Spleen (tissue), 11 donors: Measurements from ENCODE around the gene UST. TPM values are rescaled to one million over a fixed set of nuclear protein-coding genes. Genes with fewer than 3 reads are reported as not detected.

ENCODE experiments used
- DNase-seq: peaks from one replicate; pipeline ENCODE4 v3.0.0-alpha.2; 2020
- H3K27ac ChIP-seq, 8 donors: fragments of 200-600 bp; sonication (generic) in 7 of 8; 1 replicate in 4 of 8; 2 replicates in 4 of 8; pipeline versions ENCODE4 v1.5.0 to v1.8.0; 2016 to 2021; ENCODE audit warnings: inconsistent platforms in 4 of 8, mild to moderate bottlenecking in 4 of 8, moderate library complexity in 1 of 8
- H3K27me3 ChIP-seq, 7 donors: fragments of 200-600 bp; sonication (generic) in 6 of 7; replicated peaks in 1 of 7; 1 replicate in 4 of 7; 2 replicates in 3 of 7; pipeline versions ENCODE4 v1.5.0 to v1.8.0; 2016 to 2021; ENCODE audit warnings: inconsistent platforms in 3 of 7, mild to moderate bottlenecking in 1 of 7
- H3K36me3 ChIP-seq, 6 donors: fragments of 200-600 bp; sonication (generic) in 5 of 6; 1 replicate in 4 of 6; 2 replicates in 2 of 6; pipeline versions ENCODE4 v1.5.0 to v1.8.0; 2016 to 2021; ENCODE audit warnings: inconsistent platforms in 2 of 6
- H3K4me1 ChIP-seq, 6 donors: fragments of 200-600 bp; sonication (generic) in 5 of 6; 1 replicate in 3 of 6; 2 replicates in 3 of 6; pipeline versions ENCODE4 v1.5.0 to v1.8.0; 2016 to 2021; ENCODE audit warnings: inconsistent platforms in 3 of 6
- H3K4me3 ChIP-seq, 8 donors: fragments of 200-600 bp; sonication (generic) in 7 of 8; 1 replicate in 4 of 8; 2 replicates in 4 of 8; pipeline versions ENCODE4 v1.5.0 to v1.8.0; 2016 to 2021; ENCODE audit warnings: inconsistent platforms in 4 of 8, mild to moderate bottlenecking in 4 of 8, moderate library complexity in 2 of 8
- H3K9me3 ChIP-seq, 8 donors: fragments of 200-600 bp; sonication (generic) in 7 of 8; 1 replicate in 4 of 8; 2 replicates in 4 of 8; pipeline versions ENCODE4 v1.5.0 to v1.8.0; 2016 to 2021; ENCODE audit warnings: inconsistent platforms in 4 of 8
- POLR2A ChIP-seq, 3 donors: fragments of 450-650 bp; IDR thresholded peaks; one replicate each; pipeline ENCODE4 v1.5.1; 2017; ENCODE audit warnings: antibody characterized with exemption in 3 of 3, mild to moderate bottlenecking in 1 of 3
- POLR2AphosphoS5 ChIP-seq, 3 donors: sonication (generic); formaldehyde crosslinking; IDR thresholded peaks; one replicate each; pipeline ENCODE4 v1.5.1; 2017; ENCODE audit warnings: antibody characterized with exemption in 3 of 3
- WGBS, 5 donors: extraction: QIAGEN DNeasy Blood & Tissue Kit in 3 of 5; methylation state at CpG; one replicate each; pipeline versions ENCODE4 v1.1.5 to v1.1.7; 2013 to 2018; 5-methylcytosine and 5-hydroxymethylcytosine counted together
- intact Hi-C: fragments of 100-400 bp; cut with DNase I; formaldehyde crosslinking; loops from one replicate; pipeline ENCODE4 v1.15.0; 2023; ENCODE audit warnings: low total_unique reads
- polyA plus RNA-seq, 3 donors: library from polyadenylated mRNA; stranded (reverse); fragments of 200-250 nt; gene quantifications; one replicate each; pipeline ENCODE4 v1.2.1, GENCODE V29; 2013
- total RNA-seq, 7 donors: library from RNA; depleted of rRNA in 3 of 7; stranded (reverse); fragments of >200 nt in 3 of 7; fragmentation: NEBNext Ultra II Directional in 4 of 7; extraction: Animal tissue kit (Norgen Biotek cat#: 25700) in 4 of 7; gene quantifications; one replicate each; pipeline versions ENCODE4 v1.1.0 to v1.2.1, GENCODE V29; 2016 to 2021
- TF ChIP-seq, protein P1 (sequence below), 11 experiments: fragments of 200-600 bp in 7 of 11; fragments of 450-650 bp in 4 of 11; sonication (generic) in 4 of 11; IDR thresholded peaks in 8 of 11; conservative IDR thresholded peaks in 3 of 11; 1 replicate in 7 of 11; 2 replicates in 4 of 11; pipeline versions ENCODE4 v1.4.0 to v1.8.0; 2016 to 2021; ENCODE audit warnings: antibody characterized with exemption in 11 of 11, inconsistent platforms in 4 of 11, mild to moderate bottlenecking in 1 of 11
- donor health status: healthy with polysubstance abuse.
- donor health status: DM: no; HTN: no; CAD: no; lungs with moderate emphysema.
- donor health status: DM: no; HTN: no; CAD: no.
- donor health status: Bipolar disorder and iron deficiency.
- donor health status: healthy.
- donor health status: DM: no; HTN: no; CAD: no.
- donor health status: DM: yes; HTN: yes; CAD: no.

The UST gene
- total and polyA plus RNA-seq, 10 donors = 6.4 to 26.8 (median 14.4) TPM

DNA sequence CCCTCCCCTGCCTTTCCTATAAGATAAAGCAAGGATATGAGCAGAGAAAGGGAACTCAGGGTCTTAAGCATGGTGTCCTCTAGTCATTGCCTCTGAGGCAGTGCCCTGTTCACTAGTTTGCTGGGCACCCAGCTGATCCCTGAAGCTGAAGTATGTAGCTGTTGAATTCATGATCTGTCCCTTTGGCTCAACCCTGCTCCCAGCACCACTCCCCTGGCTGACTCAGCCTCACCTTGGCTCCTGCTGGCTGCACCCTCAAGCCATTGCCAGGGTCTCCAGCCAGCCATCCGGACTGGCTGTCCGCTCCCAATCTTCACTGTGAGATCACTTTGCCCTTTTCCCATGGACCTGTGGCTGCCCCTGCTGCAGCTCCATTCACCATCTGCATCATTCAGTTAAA, 25.9 kb upstream of the UST start:
- Histone ChIP-seq H3K27me3 (no peaks in the 10 kb centered on the region), H3K27ac (no peak overlapping the region), H3K9me3 (peaks cover 0 to 10% (median 5%) of the 10 kb centered on the region in 8 donors), H3K4me1 (no peaks in the 10 kb centered on the region), H3K4me3 (no peak overlapping the region), H3K36me3 (no peaks in the 10 kb centered on the region)
- DNase-seq = no peak
- intact Hi-C loops = no loop called here
- TF ChIP-seq, protein P1, sequence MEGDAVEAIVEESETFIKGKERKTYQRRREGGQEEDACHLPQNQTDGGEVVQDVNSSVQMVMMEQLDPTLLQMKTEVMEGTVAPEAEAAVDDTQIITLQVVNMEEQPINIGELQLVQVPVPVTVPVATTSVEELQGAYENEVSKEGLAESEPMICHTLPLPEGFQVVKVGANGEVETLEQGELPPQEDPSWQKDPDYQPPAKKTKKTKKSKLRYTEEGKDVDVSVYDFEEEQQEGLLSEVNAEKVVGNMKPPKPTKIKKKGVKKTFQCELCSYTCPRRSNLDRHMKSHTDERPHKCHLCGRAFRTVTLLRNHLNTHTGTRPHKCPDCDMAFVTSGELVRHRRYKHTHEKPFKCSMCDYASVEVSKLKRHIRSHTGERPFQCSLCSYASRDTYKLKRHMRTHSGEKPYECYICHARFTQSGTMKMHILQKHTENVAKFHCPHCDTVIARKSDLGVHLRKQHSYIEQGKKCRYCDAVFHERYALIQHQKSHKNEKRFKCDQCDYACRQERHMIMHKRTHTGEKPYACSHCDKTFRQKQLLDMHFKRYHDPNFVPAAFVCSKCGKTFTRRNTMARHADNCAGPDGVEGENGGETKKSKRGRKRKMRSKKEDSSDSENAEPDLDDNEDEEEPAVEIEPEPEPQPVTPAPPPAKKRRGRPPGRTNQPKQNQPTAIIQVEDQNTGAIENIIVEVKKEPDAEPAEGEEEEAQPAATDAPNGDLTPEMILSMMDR (IDR thresholded peaks at IDR 0.05 in 8 of 11, conservative IDR thresholded peaks at IDR 0.05 in 3 of 11) = no peak
- 90 to 100% (median 98%) methylated on average over 2 of the region's 2 CpGs for WGBS, 5 donors

DNA sequence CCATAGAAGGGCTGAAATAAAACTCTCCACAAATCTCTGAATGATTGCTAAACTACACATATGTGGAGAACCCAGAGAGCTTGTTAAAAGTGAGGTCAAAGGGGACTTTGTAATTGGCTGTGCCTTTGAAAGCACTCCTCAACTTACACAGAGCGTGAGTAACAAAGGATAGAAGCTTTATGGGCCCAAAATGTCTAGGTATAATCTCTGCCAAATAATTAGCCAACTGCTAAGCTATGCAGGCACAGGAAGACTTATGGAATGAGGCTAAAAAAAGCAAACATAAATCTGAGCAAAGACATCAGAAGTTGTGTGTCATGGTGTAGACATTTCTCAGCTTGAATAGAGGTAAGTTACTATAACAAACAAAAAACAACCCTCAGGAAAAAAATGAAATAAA, 23.3 kb upstream of the UST start:
- Histone ChIP-seq H3K9me3 (peaks cover 0 to 28% (median 19%) of the 10 kb centered on the region in 8 donors), H3K27me3 (no peaks in the 10 kb centered on the region), H3K27ac (no peak overlapping the region), H3K36me3 (no peaks in the 10 kb centered on the region), H3K4me1 (no peaks in the 10 kb centered on the region), H3K4me3 (no peak overlapping the region)
- TF ChIP-seq POLR2AphosphoS5 (IDR thresholded peaks at IDR 0.05) = no peak
- no peak for DNase-seq
- intact Hi-C loops = no loop called here
- WGBS, 5 donors = 48 to 89% (median 81%) methylated on average over 1 of the region's 1 CpG

DNA sequence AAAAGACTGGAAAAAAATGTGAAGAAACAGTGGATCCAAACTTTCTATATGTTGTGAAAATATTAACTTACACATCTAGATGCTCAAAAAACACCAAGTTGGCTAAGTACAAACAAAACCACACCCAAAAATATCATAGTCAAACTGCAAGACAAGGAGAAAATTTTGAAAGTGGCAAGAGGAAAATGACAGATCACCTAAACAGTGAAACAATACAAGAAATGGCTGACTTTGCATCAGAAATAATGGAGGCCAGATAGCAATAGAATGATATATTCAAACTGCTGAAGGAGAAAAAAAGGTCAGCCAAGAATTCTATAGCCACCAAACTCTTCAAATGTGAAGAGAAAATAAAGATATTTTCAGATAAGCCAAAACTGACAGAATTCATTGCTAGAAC, 22.4 kb upstream of the UST start:
- TF ChIP-seq, protein P1 (IDR thresholded peaks at IDR 0.05 in 8 of 11, conservative IDR thresholded peaks at IDR 0.05 in 3 of 11) = no peak
- intact Hi-C loops = no loop called here
- peaks cover 0 to 28% (median 19%) of the 10 kb centered on the region in 8 donors for H3K9me3 ChIP-seq
- no peak for DNase-seq
- no peak overlapping the region for H3K4me3 ChIP-seq
- no peaks in the 10 kb centered on the region for H3K27me3 ChIP-seq
- H3K36me3 ChIP-seq = no peaks in the 10 kb centered on the region
- H3K27ac ChIP-seq = no peak overlapping the region
- H3K4me1 ChIP-seq = no peaks in the 10 kb centered on the region

DNA sequence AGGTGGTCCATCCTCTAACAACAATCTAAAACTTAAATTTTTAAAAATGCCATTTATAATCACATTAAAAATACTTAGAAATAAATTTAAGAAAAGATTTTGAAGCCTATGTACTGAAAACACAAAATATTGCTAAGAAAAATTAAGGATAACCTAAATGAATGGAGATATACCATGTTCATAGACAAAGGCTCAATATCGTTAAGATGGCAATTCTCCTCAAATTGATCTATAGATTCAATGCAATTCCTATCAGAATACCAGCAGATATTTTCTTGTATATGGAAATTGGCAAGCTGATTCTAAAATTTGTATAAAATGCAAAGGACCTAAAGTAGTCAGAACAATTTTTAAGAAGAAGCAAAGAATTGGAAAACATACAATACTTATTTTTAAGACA, 19.7 kb upstream of the UST start:
- Histone ChIP-seq H3K4me1 (no peaks in the 10 kb centered on the region), H3K36me3 (no peaks in the 10 kb centered on the region), H3K27ac (no peak overlapping the region), H3K9me3 (peaks cover 0 to 28% (median 19%) of the 10 kb centered on the region in 8 donors), H3K27me3 (no peaks in the 10 kb centered on the region), H3K4me3 (no peak overlapping the region)
- no peak for DNase-seq
- WGBS, 5 donors = 93 to 100% (median 98%) methylated on average over 1 of the region's 1 CpG
- no peak for TF ChIP-seq POLR2A (IDR thresholded peaks at IDR 0.05)
- TF ChIP-seq, protein P1 (IDR thresholded peaks at IDR 0.05 in 8 of 11, conservative IDR thresholded peaks at IDR 0.05 in 3 of 11) = no peak
- TF ChIP-seq POLR2AphosphoS5 (IDR thresholded peaks at IDR 0.05) = no peak
- intact Hi-C loops = no loop called here

DNA sequence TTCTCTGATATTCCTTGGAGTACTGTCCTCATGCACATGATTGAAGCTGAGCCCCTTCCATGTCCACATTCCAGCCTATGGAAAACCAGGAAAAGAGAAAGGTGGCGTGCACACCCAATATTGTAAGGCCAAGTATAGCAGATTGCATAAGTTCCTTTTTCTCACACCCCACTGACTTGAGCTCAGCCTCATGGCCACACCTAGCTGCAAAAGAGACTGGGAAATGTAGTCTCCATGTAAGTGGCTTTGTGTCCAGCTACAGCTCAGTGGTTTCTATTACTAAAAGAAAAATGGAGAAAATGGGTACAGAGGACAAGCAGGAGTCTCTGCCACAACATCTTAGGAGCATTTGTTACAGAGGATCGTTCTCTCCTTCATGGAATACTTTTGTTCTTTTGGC, 10.8 kb upstream of the UST start:
- no peak for DNase-seq
- Histone ChIP-seq H3K36me3 (no peaks in the 10 kb centered on the region), H3K4me1 (peaks cover 0 to 15% (median 4%) of the 10 kb centered on the region in 6 donors), H3K27ac (no peak overlapping the region), H3K27me3 (no peaks in the 10 kb centered on the region), H3K4me3 (no peak overlapping the region), H3K9me3 (peaks cover 0 to 3% (median 0%) of the 10 kb centered on the region in 8 donors)
- TF ChIP-seq, protein P1 (IDR thresholded peaks at IDR 0.05 in 8 of 11, conservative IDR thresholded peaks at IDR 0.05 in 3 of 11) = no peak
- TF ChIP-seq POLR2A (IDR thresholded peaks at IDR 0.05) = no peak
- WGBS, 5 donors = 62 to 86% (median 77%) methylated on average over 2 of the region's 2 CpGs
- intact Hi-C loops = no loop called here
